T-helper 1 cell treated with Interleukin-12 subunit alpha and Interleukin-12 subunit beta and Interleukin-4 antibody, amounts not matched to agents 30 ng/mL and 1 ng/mL, for 36 hours (primary cell): ENCODE results near the gene RXRA. TPM values are rescaled to one million over a fixed set of nuclear protein-coding genes. Genes with fewer than 3 reads are reported as not detected.

Experiments
- intact Hi-C: fragments of 100-400 bp; cut with micrococcal nuclease; formaldehyde crosslinking; loops from one replicate; pipeline ENCODE4 v1.15.1; 2024
- total RNA-seq: library from RNA; stranded (reverse); gene quantifications from 2 replicates; pipeline ENCODE4 v1.2.3, GENCODE V29; 2022

The RXRA gene
- 1.5 and 2.0 TPM in 2 replicates for total RNA-seq

DNA sequence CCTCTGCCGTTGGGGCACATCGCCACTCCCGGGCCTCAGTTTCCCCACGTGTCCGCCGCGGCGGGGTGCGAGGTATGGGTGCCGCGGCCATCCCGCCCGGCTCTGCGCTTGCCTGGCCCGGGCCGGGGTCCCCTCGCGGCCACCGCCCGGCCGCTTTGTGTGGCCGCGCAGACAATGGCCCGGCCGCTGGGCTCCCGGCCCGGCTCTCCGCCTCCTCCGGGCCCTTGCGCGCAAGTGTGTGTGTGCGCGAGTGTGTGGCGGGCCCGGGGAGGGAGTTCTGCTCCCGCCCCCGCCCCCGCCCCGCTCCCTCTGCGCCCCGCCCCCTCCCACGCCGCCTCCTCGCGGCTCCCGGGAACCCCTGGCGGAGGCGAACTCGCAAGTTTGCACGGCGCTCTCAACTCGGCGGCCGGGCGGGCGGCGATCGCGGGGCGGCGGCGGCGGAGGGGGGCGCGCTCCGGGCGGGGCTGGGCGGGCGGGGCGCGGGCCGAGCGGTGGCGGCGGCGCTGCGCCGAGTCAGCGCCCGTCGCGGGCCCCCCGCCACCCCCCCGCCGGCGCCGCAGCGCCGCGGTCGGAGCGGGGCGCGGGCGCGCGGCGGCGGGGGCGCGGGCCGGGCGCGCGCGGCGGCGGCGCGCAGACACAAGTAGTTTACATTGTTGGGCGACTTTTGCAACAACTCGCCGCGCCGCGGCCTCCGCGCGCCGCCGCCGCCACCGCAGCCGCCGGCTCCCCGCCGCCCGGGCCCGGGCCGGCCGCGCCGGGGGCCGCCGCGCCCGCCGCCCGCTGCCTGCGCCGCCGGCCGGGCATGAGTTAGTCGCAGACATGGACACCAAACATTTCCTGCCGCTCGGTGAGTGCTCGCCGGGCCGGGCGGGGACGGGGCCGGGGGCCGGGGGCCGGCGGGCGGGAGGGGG, at the start of gene RXRA:
TSS of gene RXRA (plus strand) at position 643 of the 911 bp plus-strand sequence. CDS start at position 820, 177 bp downstream.
- intact Hi-C loops = loop anchor here (1.0 to 10.0 kb wide), 2 partner anchors 117 to 151 kb away; no protein-coding TSS in a partner anchor

DNA sequence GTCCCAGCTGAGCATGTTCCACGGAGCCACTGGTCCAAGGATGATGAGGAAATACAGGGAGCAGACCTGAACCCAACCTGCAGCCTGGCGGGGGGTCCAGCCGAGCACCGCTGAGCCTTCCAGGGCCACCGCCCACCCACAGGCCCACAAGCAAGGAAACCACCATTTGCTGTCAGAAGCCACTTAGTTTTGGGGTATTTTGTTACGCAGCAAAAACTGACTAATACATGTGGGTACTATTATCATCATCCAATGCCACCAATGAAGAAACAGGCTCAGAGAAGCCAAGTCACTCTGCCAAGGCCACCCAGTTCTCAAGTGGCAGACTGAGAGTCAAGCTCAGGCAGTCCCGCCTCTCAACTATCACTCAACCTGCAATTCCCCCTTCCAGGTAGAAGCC, 48.0 kb upstream of the RXRA start:
- intact Hi-C loops = no loop called here

DNA sequence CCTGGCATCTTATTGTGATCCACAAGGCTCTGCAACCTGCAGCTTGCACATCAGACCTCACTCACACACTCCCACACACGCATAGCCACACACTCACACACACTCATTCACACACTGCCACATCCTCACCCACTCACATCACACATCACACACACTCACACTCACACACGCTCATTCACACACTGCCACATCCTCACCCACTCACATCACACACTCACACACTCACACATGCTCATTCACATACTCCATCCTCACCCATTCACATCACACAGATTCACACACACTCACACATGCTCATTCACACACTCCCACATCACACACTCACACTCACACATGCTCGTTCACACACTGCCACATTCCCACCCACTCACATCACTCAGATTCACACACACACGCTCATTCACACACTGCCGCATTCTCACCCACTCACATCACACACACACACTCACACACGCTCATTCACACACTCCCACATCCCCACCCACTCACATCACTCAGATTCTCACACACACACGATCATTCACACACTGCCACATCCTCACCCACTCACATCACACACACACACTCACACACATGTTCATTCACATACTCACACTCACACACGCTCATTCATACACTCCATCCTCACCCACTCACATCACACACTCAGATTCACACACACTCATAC, 47.1 kb upstream of the RXRA start:
- intact Hi-C loops = no loop called here

DNA sequence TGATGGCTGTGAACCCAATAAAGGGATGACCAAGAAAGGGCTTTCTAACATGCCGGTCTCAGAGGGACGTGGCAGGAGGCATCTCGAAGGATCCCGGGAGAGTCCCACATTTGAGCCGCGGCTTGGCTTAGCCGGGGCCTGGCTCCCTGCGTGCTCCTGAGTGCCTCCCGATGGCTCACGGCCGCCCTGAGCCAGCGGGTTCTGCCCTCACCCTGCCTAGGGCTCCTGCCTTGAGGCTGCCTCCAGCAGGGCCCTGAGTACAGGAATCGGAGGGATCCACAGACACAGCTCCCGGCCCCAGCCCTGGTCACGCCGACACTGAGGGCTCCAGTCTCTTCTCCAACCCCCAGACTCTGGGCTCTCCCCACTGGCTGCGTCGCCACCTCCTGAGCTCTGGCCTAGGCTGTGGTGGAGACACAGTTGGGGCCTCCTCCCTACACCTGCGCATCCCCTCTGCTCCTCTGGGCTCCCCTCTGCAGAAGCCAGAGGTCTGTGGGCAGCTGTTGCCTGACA, 44.1 kb upstream of the RXRA start:
- intact Hi-C loops = no loop called here

DNA sequence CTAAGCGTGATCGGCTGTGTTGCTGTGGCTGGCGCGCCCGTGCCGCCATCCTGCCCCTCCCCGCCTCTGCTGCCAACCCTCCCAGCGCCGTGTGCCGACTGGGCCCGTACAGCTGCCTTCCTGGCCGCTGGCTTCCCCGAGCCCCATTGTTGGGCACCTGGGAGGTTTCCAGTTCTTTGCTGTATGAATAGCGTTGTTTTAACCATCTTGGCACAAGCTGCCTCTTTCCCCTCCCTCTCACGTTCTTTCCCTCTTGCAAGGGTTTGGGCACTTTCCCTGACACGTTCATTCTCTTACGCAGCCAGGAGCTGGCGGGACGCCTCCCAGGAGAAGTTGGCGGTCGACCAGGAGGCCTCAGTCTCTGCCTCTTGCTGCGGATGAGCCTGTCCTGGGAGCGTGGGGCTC, 43.1 kb upstream of the RXRA start:
- intact Hi-C loops = no loop called here

DNA sequence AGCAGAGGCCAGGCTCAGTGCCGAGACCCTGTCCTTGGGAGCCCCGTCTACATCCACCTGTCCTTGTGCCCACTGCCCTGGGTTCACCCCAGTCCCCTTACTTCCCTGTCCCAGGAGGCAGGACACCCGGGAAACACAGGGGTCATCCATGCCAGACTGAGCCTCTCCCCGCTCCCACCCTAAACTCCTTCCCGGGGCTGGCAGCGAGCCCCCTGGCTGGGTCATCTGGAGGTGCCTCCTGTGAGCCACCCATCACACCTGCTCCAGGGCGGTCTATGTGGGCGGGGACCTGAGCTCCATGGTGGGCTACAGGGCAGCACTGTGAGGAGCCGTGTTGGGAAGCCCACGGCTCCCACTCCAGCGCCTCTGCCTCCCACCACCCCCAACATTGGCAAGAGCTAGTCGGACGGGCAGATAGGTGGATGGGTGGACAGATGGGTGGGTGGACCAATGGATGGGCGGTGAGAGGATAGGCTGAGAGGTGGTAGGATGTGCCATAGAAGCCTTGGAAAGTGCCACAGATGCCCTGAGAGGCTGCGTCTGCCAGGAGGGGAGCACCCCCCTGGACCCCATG, 42.5 kb upstream of the RXRA start:
- intact Hi-C loops = no loop called here

DNA sequence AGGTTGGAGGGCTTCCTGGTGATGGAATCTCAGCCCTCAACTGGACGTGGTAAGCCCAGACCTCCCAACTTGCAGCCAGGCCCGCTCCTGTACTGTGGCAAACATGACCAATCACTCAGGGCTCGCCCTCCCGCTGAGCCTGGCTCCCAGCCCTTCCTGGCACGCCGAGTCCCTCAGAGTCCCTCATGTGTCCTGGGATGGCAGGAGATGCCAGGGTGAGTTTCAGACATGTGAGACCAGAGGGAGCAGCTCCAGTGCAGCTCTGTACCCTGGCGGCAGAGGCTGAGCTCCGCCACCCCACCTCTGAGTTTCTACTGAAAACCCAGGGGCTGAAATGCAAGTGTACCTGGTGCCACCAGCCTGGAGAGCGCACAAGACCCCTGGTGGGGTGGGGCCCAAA, 42.0 kb upstream of the RXRA start:
- intact Hi-C loops = no loop called here

DNA sequence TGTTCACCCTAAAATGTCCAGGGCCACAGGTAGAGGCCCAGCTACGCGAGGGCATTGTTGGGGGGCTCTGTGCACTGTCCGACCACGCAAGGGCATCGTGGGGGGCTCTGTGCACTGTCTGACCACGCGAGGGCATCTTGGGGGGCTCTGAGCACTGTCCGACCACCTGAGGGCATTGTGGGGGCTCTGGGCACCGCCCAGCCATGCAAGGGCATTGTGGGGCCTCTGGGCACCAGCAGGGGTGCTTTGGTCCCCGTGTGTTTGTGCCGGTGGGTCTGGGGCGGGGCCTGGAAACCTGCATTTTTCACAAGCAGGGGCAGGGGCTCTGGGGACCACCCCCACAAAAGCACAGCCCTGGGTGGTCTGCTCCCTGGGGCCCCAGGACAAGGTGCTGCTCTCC, 41.5 kb upstream of the RXRA start:
- intact Hi-C loops = no loop called here

DNA sequence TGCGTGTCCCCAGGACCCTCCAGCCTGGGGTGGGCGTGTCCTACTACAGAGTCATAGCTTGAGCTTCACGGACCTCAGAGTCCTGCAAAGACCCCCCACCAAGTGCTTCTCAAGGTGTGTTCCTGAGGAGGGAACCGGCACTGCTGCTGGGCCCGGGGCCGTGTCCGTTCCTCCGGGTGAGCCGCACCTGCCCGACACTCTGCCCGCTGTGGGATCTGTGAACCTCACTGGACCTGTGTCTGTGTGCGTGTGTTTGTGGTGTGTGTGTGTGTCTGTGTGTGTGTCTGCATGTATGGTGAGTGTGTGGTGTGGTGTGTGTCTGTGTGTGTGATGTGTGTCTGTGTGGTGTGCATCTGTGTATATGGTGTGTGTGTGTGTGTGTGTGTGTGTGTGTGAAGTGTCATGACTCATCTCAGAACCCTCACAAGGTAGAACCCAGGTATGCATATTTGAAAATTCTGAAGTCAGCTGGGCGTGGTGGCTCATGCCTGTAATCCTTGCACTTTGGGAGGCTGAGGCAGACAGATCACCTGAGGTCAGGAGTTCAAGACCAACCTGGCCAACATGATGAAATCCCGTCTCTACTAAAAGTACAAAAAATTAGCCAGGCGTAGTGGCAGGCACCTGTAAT, 40.9 kb upstream of the RXRA start:
- intact Hi-C loops = no loop called here

DNA sequence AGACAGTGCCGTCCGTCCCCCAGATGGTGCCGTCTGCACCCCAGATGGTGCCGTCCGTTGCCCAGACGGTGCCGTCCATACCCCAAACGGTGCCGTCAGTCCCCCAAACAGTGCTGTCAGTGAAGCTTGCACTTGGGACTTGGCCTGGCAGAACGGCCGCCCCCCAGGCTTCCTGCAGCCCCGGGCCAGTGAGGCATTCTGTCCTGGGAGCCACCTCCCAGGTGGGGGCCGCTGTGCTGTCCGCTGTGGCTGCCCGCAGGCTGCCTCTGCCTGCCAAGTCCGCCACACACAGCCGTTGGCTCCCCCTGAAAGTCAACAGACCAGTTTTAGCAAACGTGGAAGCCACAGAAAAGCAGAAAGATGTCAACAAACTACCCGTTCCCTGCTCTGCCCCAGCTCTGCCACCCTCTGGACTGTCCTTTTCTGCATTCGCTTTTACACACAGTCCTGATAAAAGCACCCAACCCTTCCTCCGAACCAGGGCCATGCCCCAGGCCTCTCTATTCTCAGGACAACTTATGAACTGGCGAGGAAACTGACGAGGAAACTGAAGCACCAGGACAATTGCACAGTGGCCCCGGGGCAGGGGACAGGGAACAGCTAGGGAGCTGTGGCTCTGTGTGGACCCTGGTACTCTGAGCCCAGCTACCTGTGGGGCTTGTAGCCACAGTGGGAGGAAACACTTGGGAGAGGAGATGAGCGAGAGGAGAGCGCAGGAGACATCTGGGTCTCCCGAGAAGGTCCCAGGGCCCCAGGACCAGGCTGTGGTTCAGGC, 39.6 kb upstream of the RXRA start:
- intact Hi-C loops = no loop called here

DNA sequence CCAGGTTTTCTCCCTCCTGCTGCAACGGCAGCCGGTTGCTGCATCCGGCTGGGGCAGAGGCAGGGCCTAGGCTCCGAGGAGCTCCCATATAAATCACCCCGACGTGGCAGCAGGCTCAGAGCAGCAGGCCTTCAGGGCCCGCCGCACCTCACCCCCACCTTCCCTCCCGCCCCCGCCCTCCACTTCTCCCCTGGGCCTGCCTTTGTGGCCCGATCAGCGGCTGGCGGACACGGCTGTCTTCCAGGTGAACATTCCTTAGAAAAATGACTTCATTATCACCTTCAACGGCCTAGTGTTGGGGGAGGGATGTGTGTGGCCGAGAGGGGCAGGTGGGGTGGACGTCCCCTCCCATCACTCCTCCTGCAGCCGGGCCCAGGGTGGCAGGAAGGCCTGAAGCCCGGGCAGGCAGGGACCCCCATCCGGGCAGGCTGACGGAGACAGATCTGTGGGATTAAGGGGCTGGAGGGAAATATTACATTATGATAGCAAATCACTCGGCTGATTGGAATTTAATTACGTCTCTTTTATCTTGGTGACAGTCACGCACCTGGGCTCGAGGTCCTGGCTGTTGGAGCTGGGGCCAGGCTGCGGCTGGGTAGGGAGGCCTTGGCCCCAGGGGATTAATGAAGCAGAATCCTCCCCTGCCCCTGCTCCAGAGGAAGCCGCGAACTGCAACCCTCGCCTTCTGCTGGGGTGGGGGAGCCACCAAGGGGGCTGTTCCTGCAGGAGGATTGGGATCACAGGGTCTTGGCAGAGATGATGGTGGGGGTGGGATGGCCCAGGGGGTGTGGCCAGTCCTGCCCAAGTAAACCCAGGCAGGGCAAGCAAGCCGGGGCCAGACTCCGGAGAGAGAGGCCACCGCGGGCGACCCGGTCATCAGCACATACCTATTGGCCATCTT, 38.4 kb upstream of the RXRA start:
- intact Hi-C loops = no loop called here

DNA sequence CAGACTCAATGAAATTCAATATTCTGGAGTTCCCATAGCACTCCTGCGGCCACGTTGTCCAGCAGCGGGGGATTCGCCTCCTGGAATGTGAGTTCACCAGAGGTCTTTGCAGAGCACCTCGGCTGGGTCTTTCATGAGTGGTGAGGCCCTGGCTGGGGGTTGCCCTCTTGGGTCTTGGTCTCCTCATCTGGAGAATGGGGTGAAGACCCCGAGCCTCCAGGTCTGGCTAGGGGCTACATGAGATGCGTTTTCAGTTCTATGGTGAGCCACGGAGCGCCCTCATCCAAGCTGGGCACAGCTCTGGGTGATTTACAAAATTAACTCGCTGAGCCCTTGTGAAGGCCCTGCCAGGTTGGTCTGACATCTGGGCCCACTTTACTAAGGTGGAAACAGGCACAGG, 37.5 kb upstream of the RXRA start:
- intact Hi-C loops = no loop called here

DNA sequence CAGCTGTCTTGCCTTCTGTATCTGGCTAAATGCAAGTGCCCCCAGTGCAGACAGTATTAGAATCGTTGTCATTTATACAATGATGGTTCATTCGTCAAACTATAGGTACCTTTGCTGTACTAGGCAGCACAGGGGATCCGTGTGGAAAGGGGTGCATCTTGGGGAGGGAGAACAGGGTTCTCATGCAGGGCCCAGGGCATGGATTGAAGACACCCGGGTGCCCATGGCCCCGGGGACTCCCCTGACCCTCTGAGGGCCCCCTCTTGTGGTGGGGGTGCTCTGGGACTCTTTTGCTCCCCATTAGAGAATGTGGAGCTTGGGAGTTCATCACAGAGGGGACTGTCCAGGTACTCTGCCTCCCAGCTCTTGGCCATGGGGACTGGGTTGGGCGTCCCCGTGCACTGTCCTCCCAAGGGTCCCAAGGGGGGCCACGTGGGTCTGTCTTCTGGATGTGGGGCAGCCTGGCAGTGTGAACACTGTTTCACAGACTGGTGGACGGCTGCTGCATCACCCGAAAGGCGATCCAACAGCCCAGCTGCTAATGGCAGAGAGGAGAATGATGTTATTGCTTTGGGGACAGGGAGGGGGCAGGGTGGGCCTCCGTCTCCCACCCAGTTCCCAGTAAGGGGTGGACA, 36.9 kb upstream of the RXRA start:
- intact Hi-C loops = no loop called here

DNA sequence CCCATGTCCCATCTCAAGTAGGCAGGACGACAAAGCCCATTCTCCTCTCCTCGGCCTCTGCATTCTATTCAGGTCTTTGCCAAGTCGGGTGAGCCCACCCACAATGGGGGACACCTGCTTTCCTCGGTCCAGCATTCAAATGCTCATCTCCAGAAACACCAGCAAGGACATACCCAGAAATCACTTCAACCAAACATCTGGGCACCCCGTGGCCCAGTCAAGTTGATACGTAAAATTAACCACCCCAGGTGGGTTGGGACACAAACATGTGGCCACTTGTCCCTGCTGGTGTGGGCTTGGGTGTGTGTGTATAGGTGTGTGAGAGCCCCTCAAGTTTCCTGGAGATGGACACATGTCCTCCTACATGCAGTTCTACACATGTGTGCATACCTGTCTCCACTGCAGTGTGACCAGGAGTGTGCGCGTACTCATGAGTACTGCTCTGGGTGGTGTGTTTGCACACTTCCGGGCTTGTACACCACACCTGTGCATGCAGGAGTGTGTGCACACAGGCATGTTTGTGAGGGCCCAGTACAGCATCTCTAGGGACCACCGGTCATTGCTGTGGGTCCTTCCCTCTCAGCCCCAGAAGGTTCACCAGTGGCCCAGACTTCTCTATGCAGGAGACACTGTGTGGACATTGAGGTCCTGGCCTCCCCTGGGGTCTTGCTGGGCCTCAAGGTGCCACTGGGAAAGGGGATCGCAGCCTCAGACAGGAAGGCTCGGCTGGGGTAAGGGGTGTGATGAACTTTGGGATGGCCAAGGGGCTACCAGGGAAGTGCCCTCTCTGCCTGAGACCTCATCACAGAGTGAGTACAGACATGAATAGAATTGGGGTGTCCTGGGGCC, 35.4 kb upstream of the RXRA start:
- intact Hi-C loops = loop anchor here (1.0 kb wide), 1 partner anchor 46 kb away; no protein-coding TSS in a partner anchor

DNA sequence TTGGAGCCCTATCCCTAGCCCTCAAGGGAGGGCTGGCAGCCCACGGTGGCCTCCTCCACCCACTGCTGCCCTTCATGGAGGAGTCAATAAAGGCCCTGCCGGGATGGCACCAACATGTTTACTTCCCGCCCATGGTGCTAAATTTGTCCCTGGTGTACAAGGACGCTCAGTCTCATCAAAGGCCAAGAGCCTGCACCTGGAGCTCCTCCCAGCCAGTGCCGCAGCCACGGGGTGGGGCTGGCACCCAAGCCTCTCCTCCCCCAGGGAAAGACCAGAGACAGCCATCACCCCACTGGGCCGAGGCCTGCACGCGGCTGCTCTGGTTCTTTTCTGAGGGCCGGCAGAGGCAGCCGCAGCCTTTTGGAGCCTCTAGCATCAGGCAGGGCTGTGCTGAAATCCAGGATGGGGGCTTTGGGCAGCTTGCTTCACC, 34.8 kb upstream of the RXRA start:
- intact Hi-C loops = no loop called here

DNA sequence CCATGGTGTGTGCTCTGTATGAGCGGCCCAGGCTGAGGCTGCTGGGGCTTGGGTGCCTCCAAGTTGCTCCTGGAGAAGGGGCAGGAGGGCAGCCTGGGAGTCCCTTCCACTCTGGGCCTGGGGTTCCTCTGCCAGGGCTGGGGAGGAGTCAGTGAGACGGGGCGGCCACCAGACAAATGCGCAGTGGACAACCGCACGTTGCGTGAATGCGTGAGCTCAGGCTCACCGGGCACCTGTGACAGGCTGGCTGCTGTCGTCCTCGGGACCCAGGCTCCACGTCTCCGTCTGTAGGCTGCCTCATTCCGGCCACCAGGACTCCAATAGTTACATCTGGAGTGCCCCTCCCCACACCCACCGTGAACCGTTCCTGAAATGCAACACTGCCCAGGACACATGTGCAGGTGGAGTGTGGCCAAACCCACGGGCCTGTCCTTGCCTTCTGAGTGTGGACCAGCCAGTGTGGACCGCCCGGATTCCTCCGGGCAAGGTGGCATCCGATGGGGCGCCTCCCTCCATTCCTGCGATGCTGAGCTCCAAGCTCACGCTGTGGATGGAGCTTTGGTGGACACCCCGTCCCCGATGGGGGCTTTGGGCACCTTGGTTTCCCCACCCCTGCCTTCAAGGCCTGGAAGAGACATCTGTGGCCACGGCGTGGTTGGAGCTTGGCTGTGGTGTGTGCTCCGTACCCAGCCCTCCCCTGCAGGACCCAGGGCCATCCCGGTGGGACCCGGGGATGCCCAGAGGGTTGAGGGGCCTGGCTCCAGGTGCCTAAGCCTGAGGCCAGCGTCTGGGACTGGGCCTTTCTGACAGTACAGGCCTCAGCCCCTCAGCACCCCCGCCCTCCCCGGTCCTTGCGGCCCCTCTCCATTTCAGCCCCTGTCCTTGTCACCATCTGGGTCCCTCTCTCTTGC, 34.0 kb upstream of the RXRA start:
- intact Hi-C loops = no loop called here

DNA sequence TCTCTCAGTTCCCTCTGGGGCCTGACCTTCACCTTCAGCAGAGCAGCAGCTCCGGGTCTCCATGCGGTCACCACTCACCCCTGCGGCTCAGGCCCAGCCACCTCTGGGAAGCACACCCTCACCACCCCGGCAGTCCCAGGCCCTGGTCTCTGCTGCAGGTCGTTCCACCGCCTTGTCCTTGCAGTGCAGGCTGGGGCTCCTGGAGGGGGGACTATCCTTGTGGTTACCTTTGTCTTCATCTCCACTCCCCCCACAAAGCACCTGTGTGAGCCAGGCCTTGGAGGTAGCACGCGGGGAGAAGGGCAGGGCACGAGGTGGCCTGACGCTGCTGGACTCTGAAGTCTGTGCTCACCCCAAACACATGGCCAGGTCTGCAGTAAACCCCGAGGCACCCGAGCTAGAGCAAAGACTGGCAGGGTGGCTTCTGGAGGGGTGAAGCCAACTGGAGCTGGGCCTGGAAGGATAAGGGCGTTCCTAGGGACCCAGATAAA, 33.2 kb upstream of the RXRA start:
- intact Hi-C loops = no loop called here
